Measurements from ENCODE around the gene SELENOI.

GRCh38 chr2:26300234-26300925 lies 45.6 kb upstream of the SELENOI start:
- no peak for TF ChIP-seq POLR2A (IDR thresholded peaks at IDR 0.05; ENCODE audit: low read depth)
- TF ChIP-seq CTCF (IDR thresholded peaks at IDR 0.05), result no peak

Data from esophagus muscularis mucosa (tissue), 3 donors.